GM12878 (cell line): ENCODE measurements around the gene TTLL8. TPM values are rescaled to one million over a fixed set of nuclear protein-coding genes. Genes with fewer than 3 reads are reported as not detected.
A peak's percentile ranks its signal among the peaks of the same experiment; 100 is the strongest.

Experiments
- SUPT20H ChIP-seq: IDR thresholded peaks from 2 replicates; pipeline ENCODE4 v1.6.1; 2011; ENCODE audit warnings: low read depth, mild to moderate bottlenecking, low read length, moderate library complexity, borderline replicate concordance; ENCODE audit not compliant: control insufficient read depth
- TCF12 ChIP-seq: IDR thresholded peaks from 2 replicates; pipeline ENCODE4 v1.6.1; 2011; ENCODE audit warnings: low read depth, mild to moderate bottlenecking, low read length
- polyA plus RNA-seq, 11 experiments: library from polyadenylated mRNA; depleted of rRNA in 4 of 11; unstranded in 6 of 11; stranded (reverse) in 5 of 11; fragments of >200 nt; fragmentation: Nextera tagmentation in 4 of 11; fragmentation: Illumina TruSeq in 1 of 11; extraction: Ambion mirVana in 4 of 11; extraction: Trizol in 1 of 11; gene quantifications; 1 replicate in 1 of 11; 2 replicates in 10 of 11; pipeline versions ENCODE4 v1.2.1 to v1.2.3, GENCODE V29; 2011 to 2016; ENCODE audit warnings: inconsistent platforms in 2 of 11, missing spikeins in 2 of 11, low read depth in 1 of 11
- total RNA-seq, 4 experiments: library from RNA; depleted of rRNA in 3 of 4; stranded (reverse); fragments of >200 nt in 3 of 4; fragmentation: Illumina TruSeq in 1 of 4; extraction: Trizol in 1 of 4; gene quantifications; 2 replicates each; pipeline versions ENCODE4 v1.2.1 to v1.2.3, GENCODE V29; 2013 to 2021
- TF ChIP-seq, protein P1 (sequence below): IDR thresholded peaks from 2 replicates; pipeline ENCODE4 v1.6.1; 2011; ENCODE audit warnings: borderline replicate concordance, low read depth, mild to moderate bottlenecking, moderate library complexity, low read length; ENCODE audit not compliant: insufficient read depth, poor library complexity, severe bottlenecking
- TF ChIP-seq, protein P2 (sequence below): IDR thresholded peaks from 2 replicates; pipeline ENCODE4 v1.6.1; 2011; ENCODE audit warnings: mild to moderate bottlenecking, low read depth, low read length, moderate library complexity; ENCODE audit not compliant: insufficient replicate concordance
- TF ChIP-seq, protein P3 (sequence below): fragments of 450-650 bp; formaldehyde crosslinking; IDR thresholded peaks from 2 replicates; pipeline ENCODE4 v1.4.0; 2022; ENCODE audit warnings: mild to moderate bottlenecking, moderate library complexity

Gene TTLL8
- total and polyA plus RNA-seq, 10 of the 15 experiments (the other 5 are each of a cell fraction or from before 2014, with no cell fraction given): not detected

DNA sequence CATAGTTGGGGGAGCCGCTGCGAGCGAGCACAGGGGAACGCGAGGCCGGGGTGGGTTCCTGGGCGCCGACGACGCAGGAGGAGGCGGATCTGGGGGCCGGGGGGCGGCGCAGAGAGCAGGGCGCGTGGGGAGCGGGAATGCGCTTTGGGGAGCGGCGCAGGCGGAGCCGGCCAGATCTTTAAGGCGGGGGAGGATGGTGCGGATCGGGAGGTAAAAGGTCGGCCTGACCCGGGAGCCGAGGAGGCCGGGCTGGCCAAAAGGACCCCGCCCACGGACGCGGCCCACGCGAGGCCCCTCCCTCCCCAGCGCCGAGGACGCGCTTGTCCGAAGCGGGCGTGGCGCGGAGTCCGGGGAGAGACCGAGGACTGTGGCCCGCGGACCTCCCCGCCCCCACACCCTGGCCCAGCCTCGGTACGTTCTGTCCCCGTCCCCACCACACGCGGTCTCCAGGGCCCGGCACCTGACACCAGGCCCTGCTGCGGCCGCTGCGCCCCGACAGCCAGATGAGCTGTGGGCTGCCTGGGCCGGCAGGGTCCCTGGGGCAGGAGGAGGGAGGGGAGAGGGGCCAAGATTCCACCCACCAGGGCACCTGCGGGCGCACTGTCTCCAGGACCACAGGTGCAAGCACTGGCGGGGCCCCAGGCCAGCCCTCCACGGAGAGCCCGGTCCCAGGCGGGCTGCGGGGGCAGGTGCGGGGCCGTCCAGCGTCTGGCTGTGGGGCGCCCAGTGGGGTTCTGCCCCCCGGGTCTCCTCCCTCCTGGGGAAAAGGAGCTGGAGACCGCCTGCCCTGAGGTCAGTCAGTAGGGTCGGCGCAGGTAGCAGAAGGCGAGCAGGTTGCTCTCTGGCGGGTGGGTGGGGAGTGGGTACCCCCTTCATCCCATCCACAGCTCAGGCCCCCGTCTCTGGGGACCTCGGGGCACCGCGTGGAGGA is 86.6 kb downstream of the TTLL8 start (continued):
- TF ChIP-seq, protein P1, sequence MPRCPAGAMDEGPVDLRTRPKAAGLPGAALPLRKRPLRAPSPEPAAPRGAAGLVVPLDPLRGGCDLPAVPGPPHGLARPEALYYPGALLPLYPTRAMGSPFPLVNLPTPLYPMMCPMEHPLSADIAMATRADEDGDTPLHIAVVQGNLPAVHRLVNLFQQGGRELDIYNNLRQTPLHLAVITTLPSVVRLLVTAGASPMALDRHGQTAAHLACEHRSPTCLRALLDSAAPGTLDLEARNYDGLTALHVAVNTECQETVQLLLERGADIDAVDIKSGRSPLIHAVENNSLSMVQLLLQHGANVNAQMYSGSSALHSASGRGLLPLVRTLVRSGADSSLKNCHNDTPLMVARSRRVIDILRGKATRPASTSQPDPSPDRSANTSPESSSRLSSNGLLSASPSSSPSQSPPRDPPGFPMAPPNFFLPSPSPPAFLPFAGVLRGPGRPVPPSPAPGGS: no peak
- TF ChIP-seq, protein P2, sequence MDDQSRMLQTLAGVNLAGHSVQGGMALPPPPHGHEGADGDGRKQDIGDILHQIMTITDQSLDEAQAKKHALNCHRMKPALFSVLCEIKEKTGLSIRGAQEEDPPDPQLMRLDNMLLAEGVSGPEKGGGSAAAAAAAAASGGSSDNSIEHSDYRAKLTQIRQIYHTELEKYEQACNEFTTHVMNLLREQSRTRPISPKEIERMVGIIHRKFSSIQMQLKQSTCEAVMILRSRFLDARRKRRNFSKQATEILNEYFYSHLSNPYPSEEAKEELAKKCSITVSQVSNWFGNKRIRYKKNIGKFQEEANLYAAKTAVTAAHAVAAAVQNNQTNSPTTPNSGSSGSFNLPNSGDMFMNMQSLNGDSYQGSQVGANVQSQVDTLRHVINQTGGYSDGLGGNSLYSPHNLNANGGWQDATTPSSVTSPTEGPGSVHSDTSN: no peak
- TF ChIP-seq TCF12: peak; percentile 58; the same call in 1 of the 2 replicates
- TF ChIP-seq, protein P3, sequence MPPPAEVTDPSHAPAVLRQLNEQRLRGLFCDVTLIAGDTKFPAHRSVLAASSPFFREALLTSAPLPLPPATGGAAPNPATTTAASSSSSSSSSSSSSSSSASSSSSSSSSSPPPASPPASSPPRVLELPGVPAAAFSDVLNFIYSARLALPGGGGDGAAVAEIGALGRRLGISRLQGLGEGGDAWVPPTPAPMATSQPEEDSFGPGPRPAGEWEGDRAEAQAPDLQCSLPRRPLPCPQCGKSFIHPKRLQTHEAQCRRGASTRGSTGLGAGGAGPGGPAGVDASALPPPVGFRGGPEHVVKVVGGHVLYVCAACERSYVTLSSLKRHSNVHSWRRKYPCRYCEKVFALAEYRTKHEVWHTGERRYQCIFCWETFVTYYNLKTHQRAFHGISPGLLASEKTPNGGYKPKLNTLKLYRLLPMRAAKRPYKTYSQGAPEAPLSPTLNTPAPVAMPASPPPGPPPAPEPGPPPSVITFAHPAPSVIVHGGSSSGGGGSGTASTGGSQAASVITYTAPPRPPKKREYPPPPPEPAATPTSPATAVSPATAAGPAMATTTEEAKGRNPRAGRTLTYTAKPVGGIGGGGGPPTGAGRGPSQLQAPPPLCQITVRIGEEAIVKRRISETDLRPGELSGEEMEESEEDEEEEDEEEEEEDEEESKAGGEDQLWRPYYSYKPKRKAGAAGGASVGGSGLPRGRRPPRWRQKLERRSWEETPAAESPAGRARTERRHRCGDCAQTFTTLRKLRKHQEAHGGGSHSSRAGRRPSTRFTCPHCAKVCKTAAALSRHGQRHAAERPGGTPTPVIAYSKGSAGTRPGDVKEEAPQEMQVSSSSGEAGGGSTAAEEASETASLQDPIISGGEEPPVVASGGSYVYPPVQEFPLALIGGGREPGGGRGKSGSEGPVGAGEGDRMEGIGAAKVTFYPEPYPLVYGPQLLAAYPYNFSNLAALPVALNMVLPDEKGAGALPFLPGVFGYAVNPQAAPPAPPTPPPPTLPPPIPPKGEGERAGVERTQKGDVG (CRISPR knock-in tag): no peak
- TF ChIP-seq SUPT20H: no peak
- TF ChIP-seq, all 136 proteins: peak for 21
